Activated T-cell treated with anti-CD3 and anti-CD28 coated beads, Interleukin-2, amount 50 U/mL, for 72 hours (primary cell): ENCODE results near the gene MED15. TPM values are rescaled to one million over a fixed set of nuclear protein-coding genes. Genes with fewer than 3 reads are reported as not detected.

Experiments used
- ATAC-seq, 2 donors: fragments of 150-1000 bp; cut with Tn5 transposase; replicated peaks in 1 of 2; 2 replicates each; pipeline ENCODE4 v1.10.0; 2021; ENCODE audit warnings: moderate library complexity in 2 of 2, mild to moderate bottlenecking in 1 of 2
- DNase-seq, 2 donors: peaks; one replicate each; pipeline ENCODE4 v3.0.0; 2021 to 2022; ENCODE audit warnings: mixed read lengths in 1 of 2
- H3K27ac Mint-ChIP-seq: one replicate; pipeline ENCODE4 v1.8.0; 2022; ENCODE audit warnings: mild to moderate bottlenecking, moderate library complexity, mixed read lengths
- H3K27me3 Mint-ChIP-seq: one replicate; pipeline ENCODE4 v1.8.0; 2022; ENCODE audit warnings: low read depth, mixed read lengths
- H3K36me3 Mint-ChIP-seq, 2 donors: one replicate each; pipeline ENCODE4 v1.8.0; 2022; ENCODE audit warnings: mixed read lengths in 2 of 2, mild to moderate bottlenecking in 1 of 2; ENCODE audit not compliant: insufficient read depth in 2 of 2
- H3K4me1 Mint-ChIP-seq: one replicate; pipeline ENCODE4 v1.8.0; 2022; ENCODE audit warnings: low read depth, mixed read lengths
- H3K4me3 Mint-ChIP-seq, 2 donors: one replicate each; pipeline ENCODE4 v1.8.0; 2022; ENCODE audit warnings: mild to moderate bottlenecking in 2 of 2, mixed read lengths in 2 of 2, moderate library complexity in 2 of 2
- H3K9me3 Mint-ChIP-seq, 2 donors: one replicate each; pipeline ENCODE4 v1.8.0; 2022; ENCODE audit warnings: mixed read lengths in 2 of 2
- total RNA-seq, 2 donors: library from RNA; stranded (reverse); gene quantifications; one replicate each; pipeline ENCODE4 v1.2.3, GENCODE V29; 2022

Gene MED15
- total RNA-seq, 2 donors from 2014 or later: 106 to 113 TPM

- ATAC-seq (no peak), DNase-seq (no peak)
- no peaks in the 10 kb centered on the region for H3K9me3 Mint-ChIP-seq
- H3K36me3 Mint-ChIP-seq: peaks cover 3 to 11% of the 10 kb centered on the region in 2 donors
- no peak overlapping the region for H3K4me3 Mint-ChIP-seq
- no peaks in the 10 kb centered on the region for H3K27me3 Mint-ChIP-seq
- H3K27ac Mint-ChIP-seq: peak overlapping the region; percentile 39
- no peaks in the 10 kb centered on the region for H3K4me1 Mint-ChIP-seq
These were observed 72.1 kb downstream of the MED15 start for GRCh38 chr22:20579273-20580120.

GRCh38 chr22:20580179-20580578 lies 72.8 kb downstream of the MED15 start:
- Mint-ChIP-seq H3K36me3 (peaks cover 1 to 7% of the 10 kb centered on the region in 2 donors), H3K9me3 (no peaks in the 10 kb centered on the region), H3K27me3 (no peaks in the 10 kb centered on the region)

GRCh38 chr22:20580611-20581502 lies 73.4 kb downstream of the MED15 start:
- DNase-seq: no peak
- Mint-ChIP-seq H3K4me3 (no peak overlapping the region), H3K9me3 (no peaks in the 10 kb centered on the region), H3K4me1 (no peaks in the 10 kb centered on the region), H3K27ac (no peak overlapping the region), H3K36me3 (peaks cover 1 to 7% of the 10 kb centered on the region in 2 donors), H3K27me3 (no peaks in the 10 kb centered on the region)
- ATAC-seq: no peak

More at GRCh38 chr22:20580179-20580578, 72.8 kb downstream of the MED15 start:
- ATAC-seq (no peak), DNase-seq (no peak)
- peak overlapping the region; percentile 39 for H3K27ac Mint-ChIP-seq
- no peaks in the 10 kb centered on the region for H3K4me1 Mint-ChIP-seq
- H3K4me3 Mint-ChIP-seq: no peak overlapping the region

GRCh38 chr22:20581503-20582170 lies 74.2 kb downstream of the MED15 start:
- H3K27me3 Mint-ChIP-seq: no peaks in the 10 kb centered on the region
- H3K9me3 Mint-ChIP-seq: no peaks in the 10 kb centered on the region
- H3K4me3 Mint-ChIP-seq: no peak overlapping the region
- no peak for DNase-seq
- no peak overlapping the region for H3K27ac Mint-ChIP-seq
- ATAC-seq: no peak
- no peaks in the 10 kb centered on the region for H3K4me1 Mint-ChIP-seq
- peaks cover 0 to 7% of the 10 kb centered on the region in 2 donors for H3K36me3 Mint-ChIP-seq

DNA sequence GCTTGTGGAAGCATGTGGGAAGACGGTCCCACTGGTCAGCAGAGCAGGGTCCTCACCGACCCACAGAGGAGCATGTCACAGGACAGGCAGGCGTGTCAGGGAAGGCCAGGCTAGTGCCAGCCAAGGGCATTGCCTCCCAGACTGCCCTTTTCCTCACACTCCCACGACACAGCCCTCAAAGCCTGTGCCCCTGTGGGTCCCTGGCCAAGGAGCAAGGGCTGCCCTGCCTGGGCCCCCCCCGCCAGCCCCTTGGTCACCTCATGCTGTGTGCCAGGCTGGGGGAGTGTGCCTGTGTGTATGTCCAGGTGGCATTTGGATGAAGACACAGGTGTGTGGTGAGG lies 74.7 kb downstream of the MED15 start:
- Mint-ChIP-seq H3K27me3 (no peaks in the 10 kb centered on the region), H3K4me3 (no peak overlapping the region), H3K36me3 (peaks cover 0 to 7% of the 10 kb centered on the region in 2 donors), H3K4me1 (no peaks in the 10 kb centered on the region), H3K9me3 (no peaks in the 10 kb centered on the region), H3K27ac (no peak overlapping the region)
- ATAC-seq: no peak
- no peak for DNase-seq

GRCh38 chr22:20582520-20583361 lies 75.3 kb downstream of the MED15 start:
- DNase-seq: no peak
- peaks cover 0 to 5% of the 10 kb centered on the region in 2 donors for H3K36me3 Mint-ChIP-seq
- no peak overlapping the region for H3K27ac Mint-ChIP-seq
- no peak for ATAC-seq
- H3K27me3 Mint-ChIP-seq: no peaks in the 10 kb centered on the region
- H3K4me1 Mint-ChIP-seq: no peaks in the 10 kb centered on the region
- H3K9me3 Mint-ChIP-seq: no peaks in the 10 kb centered on the region
- no peak overlapping the region for H3K4me3 Mint-ChIP-seq

GRCh38 chr22:20583471-20583922 lies 76.1 kb downstream of the MED15 start:
- Mint-ChIP-seq H3K27me3 (no peaks in the 10 kb centered on the region), H3K9me3 (no peaks in the 10 kb centered on the region), H3K4me3 (no peak overlapping the region), H3K4me1 (no peaks in the 10 kb centered on the region), H3K27ac (no peak overlapping the region), H3K36me3 (peaks cover 0 to 4% of the 10 kb centered on the region in 2 donors)
- ATAC-seq (no peak), DNase-seq (no peak)

- Mint-ChIP-seq H3K27ac (no peak overlapping the region), H3K4me1 (no peaks in the 10 kb centered on the region), H3K36me3 (peaks cover 0 to 2% of the 10 kb centered on the region in 2 donors), H3K9me3 (no peaks in the 10 kb centered on the region), H3K4me3 (no peak overlapping the region), H3K27me3 (no peaks in the 10 kb centered on the region)
- ATAC-seq (no peak), DNase-seq (no peak)
These were observed 76.8 kb downstream of the MED15 start for GRCh38 chr22:20584029-20584871.

GRCh38 chr22:20584872-20585638 lies 77.6 kb downstream of the MED15 start:
- Mint-ChIP-seq H3K9me3 (no peaks in the 10 kb centered on the region), H3K4me1 (no peaks in the 10 kb centered on the region), H3K4me3 (no peak overlapping the region), H3K27me3 (no peaks in the 10 kb centered on the region), H3K27ac (no peak overlapping the region), H3K36me3 (peaks cover 0 to 2% of the 10 kb centered on the region in 2 donors)
- DNase-seq (no peak), ATAC-seq (no peak)

DNA sequence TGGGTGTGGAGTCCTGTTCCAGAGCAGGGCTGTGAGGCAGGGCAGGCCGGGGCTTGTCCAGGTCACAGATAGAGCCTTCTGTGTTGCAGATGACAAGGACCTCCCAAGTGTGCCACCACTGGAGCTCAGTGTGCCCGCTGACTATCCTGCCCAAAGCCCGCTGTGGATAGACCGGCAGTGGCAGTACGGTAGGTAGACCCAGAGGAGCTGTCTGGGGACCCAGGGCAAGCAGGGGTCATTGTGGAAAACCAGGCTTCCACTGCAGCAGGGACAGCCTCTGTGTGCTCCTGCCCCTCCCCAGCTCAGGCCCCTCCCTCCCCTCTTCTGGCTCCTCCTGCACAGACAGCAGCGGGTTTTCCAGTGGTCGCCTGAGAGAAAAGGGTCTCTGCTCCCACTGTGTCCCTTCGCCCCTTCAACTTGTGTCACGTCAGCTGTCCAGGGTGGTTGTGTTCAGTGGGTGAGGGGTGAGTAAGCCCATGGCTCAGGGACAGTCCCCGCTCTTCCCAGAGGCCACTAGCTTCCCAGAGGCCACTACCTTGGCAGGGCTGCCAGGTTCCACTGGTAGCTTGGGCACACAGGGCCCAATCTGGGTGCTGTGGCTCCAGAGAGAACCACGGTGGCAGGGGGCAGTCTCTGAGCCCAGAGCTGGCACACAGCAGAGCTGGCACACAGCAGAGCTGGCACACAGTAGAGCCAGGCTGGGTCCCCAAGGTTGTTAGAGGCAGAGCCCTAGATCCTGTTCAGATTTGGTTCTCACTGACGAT lies 78.4 kb downstream of the MED15 start:
- H3K27ac Mint-ChIP-seq: no peak overlapping the region
- DNase-seq (no peak), ATAC-seq (no peak)
- no peak overlapping the region for H3K4me3 Mint-ChIP-seq
- H3K4me1 Mint-ChIP-seq: no peaks in the 10 kb centered on the region
- peaks cover 0 to 2% of the 10 kb centered on the region in 2 donors for H3K36me3 Mint-ChIP-seq
- no peaks in the 10 kb centered on the region for H3K9me3 Mint-ChIP-seq
- H3K27me3 Mint-ChIP-seq: no peaks in the 10 kb centered on the region

DNA sequence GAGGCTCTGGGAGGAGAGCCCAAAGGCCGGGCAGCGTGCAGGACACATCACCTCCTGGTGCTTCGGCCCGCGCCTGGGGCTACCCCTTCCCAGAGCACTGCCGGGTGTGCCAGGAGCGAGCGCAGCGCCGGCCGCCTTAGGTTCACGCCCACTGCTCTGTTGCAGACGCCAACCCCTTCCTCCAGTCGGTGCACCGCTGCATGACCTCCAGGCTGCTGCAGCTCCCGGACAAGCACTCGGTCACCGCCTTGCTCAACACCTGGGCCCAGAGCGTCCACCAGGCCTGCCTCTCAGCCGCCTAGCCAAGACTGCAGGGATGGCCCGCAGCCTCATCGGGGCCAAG lies 79.0 kb downstream of the MED15 start:
- ATAC-seq (no peak), DNase-seq (no peak)
- no peaks in the 10 kb centered on the region for H3K4me1 Mint-ChIP-seq
- H3K36me3 Mint-ChIP-seq: peaks cover 0 to 2% of the 10 kb centered on the region in 2 donors
- no peaks in the 10 kb centered on the region for H3K27me3 Mint-ChIP-seq
- H3K27ac Mint-ChIP-seq: no peak overlapping the region
- H3K9me3 Mint-ChIP-seq: no peaks in the 10 kb centered on the region
- H3K4me3 Mint-ChIP-seq: no peak overlapping the region
